ENCODE measurements around the gene HINT3. TPM values are rescaled to one million over a fixed set of nuclear protein-coding genes. Genes with fewer than 3 reads are reported as not detected.

The HINT3 gene
- total and polyA plus RNA-seq, 4 donors, result 5.6 to 17.4 (median 10.6) TPM

DNA sequence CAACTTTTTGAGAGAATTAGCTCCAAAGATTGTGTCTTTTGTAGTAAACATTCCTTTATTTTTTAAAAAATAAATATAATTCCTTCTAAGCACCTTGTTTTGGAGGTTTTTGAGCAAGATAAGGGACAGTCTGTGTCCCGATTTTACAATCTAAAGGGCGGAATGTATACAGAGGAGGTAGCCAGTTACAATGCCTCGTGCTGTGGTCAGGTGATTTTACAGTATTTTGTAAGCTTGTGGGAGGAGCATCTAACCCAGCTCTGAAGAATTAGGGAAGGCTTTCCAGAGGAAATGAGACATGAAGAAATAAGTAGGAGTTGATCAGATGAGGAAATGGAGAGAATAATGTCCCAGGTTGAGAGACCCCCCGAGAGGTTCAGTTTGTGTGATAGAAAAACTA lies 1.3 kb downstream of the HINT3 start:
- H3K4me1 ChIP-seq (ENCODE audit: control insufficient read depth in 4 of 4, insufficient read depth in 4 of 4, low read length in 3 of 4), result peaks cover 11 to 38% (median 30%) of the 10 kb centered on the region in 4 donors
- H3K36me3 ChIP-seq (ENCODE audit: control insufficient read depth in 4 of 4, insufficient read depth in 3 of 4, low read depth in 1 of 4, low read length in 3 of 4), result no peaks in the 10 kb centered on the region
- no peaks in the 10 kb centered on the region for H3K27me3 ChIP-seq (ENCODE audit: control insufficient read depth in 4 of 4, insufficient read depth in 4 of 4, low read length in 3 of 4)
- peak overlapping the region; percentile 94 to 98 for H3K27ac ChIP-seq (ENCODE audit: low read depth in 1 of 2, low read length in 2 of 2)
- peak overlapping the region; percentile 74 to 92 (median 85) for H3K4me3 ChIP-seq (ENCODE audit: low read depth in 1 of 3, low read length in 3 of 3)
- no peak for DNase-seq (ENCODE audit: low spot score)
- peak overlapping the region; percentile 92 to 93 for H3K9ac ChIP-seq (ENCODE audit: low read depth in 1 of 2, low read length in 2 of 2)
- WGBS, result 24% methylated on average over 4 of the region's 4 CpGs
- TF ChIP-seq RXRA (IDR thresholded peaks at IDR 0.05) (no peak), YY1 (IDR thresholded peaks at IDR 0.05) (no peak), EGR1 (IDR thresholded peaks at IDR 0.05; ENCODE audit: low read depth in 2 of 2) (no peak), NR2F2 (IDR thresholded peaks at IDR 0.05) (no peak)
- TF ChIP-seq, protein P1, sequence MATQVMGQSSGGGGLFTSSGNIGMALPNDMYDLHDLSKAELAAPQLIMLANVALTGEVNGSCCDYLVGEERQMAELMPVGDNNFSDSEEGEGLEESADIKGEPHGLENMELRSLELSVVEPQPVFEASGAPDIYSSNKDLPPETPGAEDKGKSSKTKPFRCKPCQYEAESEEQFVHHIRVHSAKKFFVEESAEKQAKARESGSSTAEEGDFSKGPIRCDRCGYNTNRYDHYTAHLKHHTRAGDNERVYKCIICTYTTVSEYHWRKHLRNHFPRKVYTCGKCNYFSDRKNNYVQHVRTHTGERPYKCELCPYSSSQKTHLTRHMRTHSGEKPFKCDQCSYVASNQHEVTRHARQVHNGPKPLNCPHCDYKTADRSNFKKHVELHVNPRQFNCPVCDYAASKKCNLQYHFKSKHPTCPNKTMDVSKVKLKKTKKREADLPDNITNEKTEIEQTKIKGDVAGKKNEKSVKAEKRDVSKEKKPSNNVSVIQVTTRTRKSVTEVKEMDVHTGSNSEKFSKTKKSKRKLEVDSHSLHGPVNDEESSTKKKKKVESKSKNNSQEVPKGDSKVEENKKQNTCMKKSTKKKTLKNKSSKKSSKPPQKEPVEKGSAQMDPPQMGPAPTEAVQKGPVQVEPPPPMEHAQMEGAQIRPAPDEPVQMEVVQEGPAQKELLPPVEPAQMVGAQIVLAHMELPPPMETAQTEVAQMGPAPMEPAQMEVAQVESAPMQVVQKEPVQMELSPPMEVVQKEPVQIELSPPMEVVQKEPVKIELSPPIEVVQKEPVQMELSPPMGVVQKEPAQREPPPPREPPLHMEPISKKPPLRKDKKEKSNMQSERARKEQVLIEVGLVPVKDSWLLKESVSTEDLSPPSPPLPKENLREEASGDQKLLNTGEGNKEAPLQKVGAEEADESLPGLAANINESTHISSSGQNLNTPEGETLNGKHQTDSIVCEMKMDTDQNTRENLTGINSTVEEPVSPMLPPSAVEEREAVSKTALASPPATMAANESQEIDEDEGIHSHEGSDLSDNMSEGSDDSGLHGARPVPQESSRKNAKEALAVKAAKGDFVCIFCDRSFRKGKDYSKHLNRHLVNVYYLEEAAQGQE (IDR thresholded peaks at IDR 0.05), result no peak
- H3K9me3 ChIP-seq (ENCODE audit: control insufficient read depth in 4 of 4, low read length in 3 of 4), result no peaks in the 10 kb centered on the region

DNA sequence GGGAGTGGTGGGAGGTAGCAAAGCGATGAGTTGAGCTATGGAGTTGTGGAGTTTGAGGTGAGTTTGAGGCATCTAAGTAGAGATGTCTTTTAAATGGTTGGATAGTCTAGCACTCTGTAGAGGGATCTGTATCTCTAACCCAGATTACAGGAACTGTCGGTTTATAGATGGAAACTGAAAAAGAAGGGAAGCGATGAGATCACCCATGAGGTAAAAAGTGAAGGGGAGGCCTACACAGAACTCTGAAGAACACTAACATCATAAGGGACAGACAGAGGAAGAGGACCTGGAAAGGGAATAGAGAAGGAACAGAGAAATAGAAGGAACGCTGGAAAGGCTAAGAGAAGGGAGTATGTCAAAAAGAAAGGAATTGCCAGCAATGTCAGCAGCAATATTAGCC lies 2.5 kb downstream of the HINT3 start:
- H3K27me3 ChIP-seq (ENCODE audit: control insufficient read depth in 4 of 4, insufficient read depth in 4 of 4, low read length in 3 of 4), result no peaks in the 10 kb centered on the region
- 96% methylated on average over 4 of the region's 4 CpGs for WGBS
- H3K9ac ChIP-seq (ENCODE audit: low read depth in 1 of 2, low read length in 2 of 2), result no peak overlapping the region
- peak overlapping the region; percentile 35 to 36 for H3K27ac ChIP-seq (ENCODE audit: low read depth in 1 of 2, low read length in 2 of 2)
- no peak overlapping the region for H3K4me3 ChIP-seq (ENCODE audit: low read depth in 1 of 3, low read length in 3 of 3)
- TF ChIP-seq GABPA (IDR thresholded peaks at IDR 0.05 in 1 of 2, conservative IDR thresholded peaks at IDR 0.05 in 1 of 2) (no peak), RXRA (IDR thresholded peaks at IDR 0.05) (no peak), TAF1 (conservative IDR thresholded peaks at IDR 0.05) (no peak), YY1 (IDR thresholded peaks at IDR 0.05) (no peak), HNF4A (conservative IDR thresholded peaks at IDR 0.05) (no peak), JUND (IDR thresholded peaks at IDR 0.05) (no peak), NR2F2 (IDR thresholded peaks at IDR 0.05) (no peak), RAD21 (IDR thresholded peaks at IDR 0.05) (no peak), SP1 (IDR thresholded peaks at IDR 0.05) (no peak), EGR1 (IDR thresholded peaks at IDR 0.05; ENCODE audit: low read depth in 2 of 2) (no peak)
- TF ChIP-seq, protein P2, sequence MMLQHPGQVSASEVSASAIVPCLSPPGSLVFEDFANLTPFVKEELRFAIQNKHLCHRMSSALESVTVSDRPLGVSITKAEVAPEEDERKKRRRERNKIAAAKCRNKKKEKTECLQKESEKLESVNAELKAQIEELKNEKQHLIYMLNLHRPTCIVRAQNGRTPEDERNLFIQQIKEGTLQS (IDR thresholded peaks at IDR 0.05), result no peak
- TF ChIP-seq, protein P3, sequence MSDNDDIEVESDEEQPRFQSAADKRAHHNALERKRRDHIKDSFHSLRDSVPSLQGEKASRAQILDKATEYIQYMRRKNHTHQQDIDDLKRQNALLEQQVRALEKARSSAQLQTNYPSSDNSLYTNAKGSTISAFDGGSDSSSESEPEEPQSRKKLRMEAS (IDR thresholded peaks at IDR 0.05), result no peak
- TF ChIP-seq, protein P1 (IDR thresholded peaks at IDR 0.05), result no peak
- TF ChIP-seq, protein P4, sequence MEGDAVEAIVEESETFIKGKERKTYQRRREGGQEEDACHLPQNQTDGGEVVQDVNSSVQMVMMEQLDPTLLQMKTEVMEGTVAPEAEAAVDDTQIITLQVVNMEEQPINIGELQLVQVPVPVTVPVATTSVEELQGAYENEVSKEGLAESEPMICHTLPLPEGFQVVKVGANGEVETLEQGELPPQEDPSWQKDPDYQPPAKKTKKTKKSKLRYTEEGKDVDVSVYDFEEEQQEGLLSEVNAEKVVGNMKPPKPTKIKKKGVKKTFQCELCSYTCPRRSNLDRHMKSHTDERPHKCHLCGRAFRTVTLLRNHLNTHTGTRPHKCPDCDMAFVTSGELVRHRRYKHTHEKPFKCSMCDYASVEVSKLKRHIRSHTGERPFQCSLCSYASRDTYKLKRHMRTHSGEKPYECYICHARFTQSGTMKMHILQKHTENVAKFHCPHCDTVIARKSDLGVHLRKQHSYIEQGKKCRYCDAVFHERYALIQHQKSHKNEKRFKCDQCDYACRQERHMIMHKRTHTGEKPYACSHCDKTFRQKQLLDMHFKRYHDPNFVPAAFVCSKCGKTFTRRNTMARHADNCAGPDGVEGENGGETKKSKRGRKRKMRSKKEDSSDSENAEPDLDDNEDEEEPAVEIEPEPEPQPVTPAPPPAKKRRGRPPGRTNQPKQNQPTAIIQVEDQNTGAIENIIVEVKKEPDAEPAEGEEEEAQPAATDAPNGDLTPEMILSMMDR (IDR thresholded peaks at IDR 0.05; ENCODE audit: low read depth, low read length, missing input control), result no peak
- no peaks in the 10 kb centered on the region for H3K36me3 ChIP-seq (ENCODE audit: control insufficient read depth in 4 of 4, insufficient read depth in 3 of 4, low read depth in 1 of 4, low read length in 3 of 4)
- no peak for DNase-seq (ENCODE audit: low spot score)
- H3K4me1 ChIP-seq (ENCODE audit: control insufficient read depth in 4 of 4, insufficient read depth in 4 of 4, low read length in 3 of 4), result peaks cover 14 to 46% (median 37%) of the 10 kb centered on the region in 4 donors
- H3K9me3 ChIP-seq (ENCODE audit: control insufficient read depth in 4 of 4, low read length in 3 of 4), result no peaks in the 10 kb centered on the region
